ENCODE results near the gene SLC25A26.
"Not testable (repeated sequence)": the region's sequence is repeated elsewhere in the genome, so short reads cannot be mapped to it uniquely, and the experiment has no call there.

SLC25A26 gene

GRCh38 chr3:66299891-66300290 lies 79.1 kb downstream of the SLC25A26 start:
- DNase-seq = no peak

GRCh38 chr3:66302288-66302687 lies 81.5 kb downstream of the SLC25A26 start:
- no peak for DNase-seq
- in situ Hi-C loops (cut with HindIII; ENCODE audit: low pct_ligation_motif_present, low pct_unique_long_range_greater_than_20kb, low sequenced_read_pairs) = no loop called here

More at GRCh38 chr3:66299891-66300290, 79.1 kb downstream of the SLC25A26 start:
- in situ Hi-C loops (cut with HindIII; ENCODE audit: low pct_ligation_motif_present, low pct_unique_long_range_greater_than_20kb, low sequenced_read_pairs) = no loop called here

GRCh38 chr3:66303491-66303901 lies 82.7 kb downstream of the SLC25A26 start:
- no peak for DNase-seq
- in situ Hi-C loops (cut with HindIII; ENCODE audit: low pct_ligation_motif_present, low pct_unique_long_range_greater_than_20kb, low sequenced_read_pairs) = no loop called here

- in situ Hi-C loops (cut with HindIII; ENCODE audit: low pct_ligation_motif_present, low pct_unique_long_range_greater_than_20kb, low sequenced_read_pairs) = no loop called here
- DNase-seq = no peak
Measured at GRCh38 chr3:66304293-66304692, 83.5 kb downstream of the SLC25A26 start.

- DNase-seq; in situ Hi-C loops (cut with HindIII; ENCODE audit: low pct_ligation_motif_present, low pct_unique_long_range_greater_than_20kb, low sequenced_read_pairs): not testable (repeated sequence)
Measured at GRCh38 chr3:66306086-66306485, 85.3 kb downstream of the SLC25A26 start.

GRCh38 chr3:66306991-66307390 lies 86.2 kb downstream of the SLC25A26 start:
- DNase-seq; in situ Hi-C loops (cut with HindIII; ENCODE audit: low pct_ligation_motif_present, low pct_unique_long_range_greater_than_20kb, low sequenced_read_pairs): not testable (repeated sequence)

GRCh38 chr3:66312039-66312438 lies 91.2 kb downstream of the SLC25A26 start:
- in situ Hi-C loops (cut with HindIII; ENCODE audit: low pct_ligation_motif_present, low pct_unique_long_range_greater_than_20kb, low sequenced_read_pairs) = no loop called here
- DNase-seq = no peak

GRCh38 chr3:66314455-66314854 lies 93.7 kb downstream of the SLC25A26 start:
- DNase-seq = no peak
- in situ Hi-C loops (cut with HindIII; ENCODE audit: low pct_ligation_motif_present, low pct_unique_long_range_greater_than_20kb, low sequenced_read_pairs) = no loop called here

- in situ Hi-C loops (cut with HindIII; ENCODE audit: low pct_ligation_motif_present, low pct_unique_long_range_greater_than_20kb, low sequenced_read_pairs) = no loop called here
- no peak for DNase-seq
Measured at GRCh38 chr3:66317750-66318376, 97.1 kb downstream of the SLC25A26 start.

- no peak for DNase-seq
- in situ Hi-C loops (cut with HindIII; ENCODE audit: low pct_ligation_motif_present, low pct_unique_long_range_greater_than_20kb, low sequenced_read_pairs) = no loop called here
Measured at GRCh38 chr3:66320390-66320789, 99.6 kb downstream of the SLC25A26 start.

- no peak for DNase-seq
- in situ Hi-C loops (cut with HindIII; ENCODE audit: low pct_ligation_motif_present, low pct_unique_long_range_greater_than_20kb, low sequenced_read_pairs) = no loop called here
Measured at GRCh38 chr3:66322436-66322835, 101.6 kb downstream of the SLC25A26 start.

GRCh38 chr3:66326340-66326739 lies 105.5 kb downstream of the SLC25A26 start:
- in situ Hi-C loops (cut with HindIII; ENCODE audit: low pct_ligation_motif_present, low pct_unique_long_range_greater_than_20kb, low sequenced_read_pairs) = no loop called here
- no peak for DNase-seq

GRCh38 chr3:66335671-66336070 lies 114.9 kb downstream of the SLC25A26 start:
- no peak for DNase-seq
- in situ Hi-C loops (cut with HindIII; ENCODE audit: low pct_ligation_motif_present, low pct_unique_long_range_greater_than_20kb, low sequenced_read_pairs) = no loop called here

GRCh38 chr3:66336333-66336766 lies 115.5 kb downstream of the SLC25A26 start:
- DNase-seq = no peak
- in situ Hi-C loops (cut with HindIII; ENCODE audit: low pct_ligation_motif_present, low pct_unique_long_range_greater_than_20kb, low sequenced_read_pairs) = no loop called here

- in situ Hi-C loops (cut with HindIII; ENCODE audit: low pct_ligation_motif_present, low pct_unique_long_range_greater_than_20kb, low sequenced_read_pairs) = no loop called here
- no peak for DNase-seq
Measured at GRCh38 chr3:66338927-66339326, 118.1 kb downstream of the SLC25A26 start.

GRCh38 chr3:66342717-66343356 lies 122.0 kb downstream of the SLC25A26 start:
- in situ Hi-C loops (cut with HindIII; ENCODE audit: low pct_ligation_motif_present, low pct_unique_long_range_greater_than_20kb, low sequenced_read_pairs) = no loop called here
- DNase-seq = no peak

GRCh38 chr3:66344391-66344811 lies 123.6 kb downstream of the SLC25A26 start:
- no peak for DNase-seq
- in situ Hi-C loops (cut with HindIII; ENCODE audit: low pct_ligation_motif_present, low pct_unique_long_range_greater_than_20kb, low sequenced_read_pairs) = no loop called here

- in situ Hi-C loops (cut with HindIII; ENCODE audit: low pct_ligation_motif_present, low pct_unique_long_range_greater_than_20kb, low sequenced_read_pairs) = no loop called here
- no peak for DNase-seq
Measured at GRCh38 chr3:66344848-66345578, 124.2 kb downstream of the SLC25A26 start.

- DNase-seq = no peak
Measured at GRCh38 chr3:66348704-66349103, 127.9 kb downstream of the SLC25A26 start.

GRCh38 chr3:66350601-66351000 lies 129.8 kb downstream of the SLC25A26 start:
- no peak for DNase-seq
- in situ Hi-C loops (cut with HindIII; ENCODE audit: low pct_ligation_motif_present, low pct_unique_long_range_greater_than_20kb, low sequenced_read_pairs) = no loop called here

More at GRCh38 chr3:66348704-66349103, 127.9 kb downstream of the SLC25A26 start:
- in situ Hi-C loops (cut with HindIII; ENCODE audit: low pct_ligation_motif_present, low pct_unique_long_range_greater_than_20kb, low sequenced_read_pairs) = no loop called here
